Peyer's patch (tissue), 4 donors: ENCODE measurements around the gene CA10.

Experiments
- CTCF ChIP-seq, 6 experiments: fragments of 450-650 bp in 4 of 6; fragments of 200-600 bp in 2 of 6; sonication (generic) in 1 of 6; IDR thresholded peaks; one replicate each; pipeline ENCODE4 v1.5.1; 2017 to 2019; ENCODE audit warnings: antibody characterized with exemption in 6 of 6, mild to moderate bottlenecking in 3 of 6, moderate library complexity in 1 of 6
- POLR2A ChIP-seq, 2 donors: fragments of 450-650 bp; IDR thresholded peaks; one replicate each; pipeline ENCODE4 v1.5.1; 2017; ENCODE audit warnings: antibody characterized with exemption in 2 of 2, mild to moderate bottlenecking in 2 of 2, moderate library complexity in 2 of 2

- TF ChIP-seq CTCF (IDR thresholded peaks at IDR 0.05) (no peak), POLR2A (IDR thresholded peaks at IDR 0.05) (no peak)
Observed at GRCh38 chr17:51759260-51759659, 399.3 kb downstream of the CA10 start.
